Calu3 (cell line): ENCODE measurements around the gene MAGEB5. TPM values are rescaled to one million over a fixed set of nuclear protein-coding genes. Genes with fewer than 3 reads are reported as not detected.

Experiments used
- BruUV-seq: library from RNA; stranded (reverse); fragments of 400-500 nt; replicated peaks from 2 replicates; lab custom pipeline; 2021; lab: Mats Ljungman, UMichigan
- CTCF ChIA-PET: fragments of 300-600 bp; sonication (Branson Sonifier 250); formaldehyde crosslinking; loops from one replicate; lab custom pipeline; 2022; ENCODE audit warnings: antibody characterized with exemption; lab: Charles Lee
- DNase-seq: peaks from one replicate; pipeline ENCODE4 v3.0.0; 2022
- H3K27ac Mint-ChIP-seq: one replicate; pipeline ENCODE4 v1.8.0; 2022; ENCODE audit warnings: mixed read lengths; ENCODE audit not compliant: unreplicated experiment
- H3K27me3 Mint-ChIP-seq: one replicate; pipeline ENCODE4 v1.8.0; 2022; ENCODE audit warnings: mixed read lengths; ENCODE audit not compliant: unreplicated experiment
- H3K36me3 Mint-ChIP-seq: one replicate; pipeline ENCODE4 v1.8.0; 2022; ENCODE audit warnings: mild to moderate bottlenecking, moderate library complexity, mixed read lengths; ENCODE audit not compliant: insufficient read depth, unreplicated experiment
- H3K4me1 Mint-ChIP-seq: one replicate; pipeline ENCODE4 v1.8.0; 2022; ENCODE audit warnings: mild to moderate bottlenecking, low read depth, mixed read lengths; ENCODE audit not compliant: unreplicated experiment
- H3K4me3 Mint-ChIP-seq: one replicate; pipeline ENCODE4 v1.8.0; 2022; ENCODE audit warnings: mild to moderate bottlenecking, low read depth, moderate library complexity, mixed read lengths; ENCODE audit not compliant: unreplicated experiment
- H3K9me3 Mint-ChIP-seq: one replicate; pipeline ENCODE4 v1.8.0; 2022; ENCODE audit warnings: low read depth, mixed read lengths; ENCODE audit not compliant: unreplicated experiment
- intact Hi-C: fragments of 100-400 bp; cut with micrococcal nuclease; formaldehyde crosslinking; loops from one replicate; pipeline ENCODE4 v1.10.0; 2022; ENCODE audit not compliant: unreplicated experiment
- total RNA-seq: library from RNA; stranded (reverse); gene quantifications from 2 replicates; pipeline ENCODE4 v1.2.3, GENCODE V29; 2022
- TF ChIP-seq, protein P1 (sequence below): fragments of 200-600 bp; IDR thresholded peaks from one replicate; pipeline ENCODE4 v1.8.0; 2022; ENCODE audit warnings: antibody characterized with exemption; ENCODE audit not compliant: unreplicated experiment

The MAGEB5 gene
- total RNA-seq, 1 experiment from 2014 or later = not detected

DNA sequence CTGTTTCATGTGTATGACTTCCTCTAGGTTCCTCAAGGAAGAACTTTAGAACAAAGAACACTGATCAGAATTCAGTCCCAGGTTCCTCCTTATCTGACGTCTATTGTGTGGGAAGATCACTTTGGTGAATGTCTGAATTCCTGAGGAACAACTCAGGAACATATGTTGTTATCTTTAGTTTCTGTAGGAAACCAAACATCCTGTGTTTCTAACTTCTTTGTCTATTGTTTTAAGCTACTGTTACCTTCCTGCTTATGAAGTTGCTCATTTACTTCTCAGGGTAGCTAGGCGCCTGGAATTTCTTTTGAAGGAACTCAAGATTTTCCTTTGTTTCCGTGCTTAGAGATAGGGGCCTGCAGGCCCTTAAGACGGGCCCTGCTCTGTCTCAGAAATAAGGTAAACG is 46.2 kb downstream of the MAGEB5 start:
- no TSS peak for BruUV-seq
- H3K4me3 Mint-ChIP-seq = no peak overlapping the region
- no peaks in the 10 kb centered on the region for H3K27me3 Mint-ChIP-seq
- peak; percentile 18 for DNase-seq
- intact Hi-C loops = loop anchor here (5.0 kb wide), 3 partner anchors 35 to 210 kb away; no protein-coding TSS in a partner anchor
- peaks cover 17% of the 10 kb centered on the region for H3K36me3 Mint-ChIP-seq
- TF ChIP-seq, protein P1, sequence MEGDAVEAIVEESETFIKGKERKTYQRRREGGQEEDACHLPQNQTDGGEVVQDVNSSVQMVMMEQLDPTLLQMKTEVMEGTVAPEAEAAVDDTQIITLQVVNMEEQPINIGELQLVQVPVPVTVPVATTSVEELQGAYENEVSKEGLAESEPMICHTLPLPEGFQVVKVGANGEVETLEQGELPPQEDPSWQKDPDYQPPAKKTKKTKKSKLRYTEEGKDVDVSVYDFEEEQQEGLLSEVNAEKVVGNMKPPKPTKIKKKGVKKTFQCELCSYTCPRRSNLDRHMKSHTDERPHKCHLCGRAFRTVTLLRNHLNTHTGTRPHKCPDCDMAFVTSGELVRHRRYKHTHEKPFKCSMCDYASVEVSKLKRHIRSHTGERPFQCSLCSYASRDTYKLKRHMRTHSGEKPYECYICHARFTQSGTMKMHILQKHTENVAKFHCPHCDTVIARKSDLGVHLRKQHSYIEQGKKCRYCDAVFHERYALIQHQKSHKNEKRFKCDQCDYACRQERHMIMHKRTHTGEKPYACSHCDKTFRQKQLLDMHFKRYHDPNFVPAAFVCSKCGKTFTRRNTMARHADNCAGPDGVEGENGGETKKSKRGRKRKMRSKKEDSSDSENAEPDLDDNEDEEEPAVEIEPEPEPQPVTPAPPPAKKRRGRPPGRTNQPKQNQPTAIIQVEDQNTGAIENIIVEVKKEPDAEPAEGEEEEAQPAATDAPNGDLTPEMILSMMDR = no peak
- CTCF ChIA-PET = interaction anchor here (1.2 kb wide), 1 partner anchor 180 kb away, joined by 3 read pairs; no protein-coding TSS in a partner anchor
- peaks cover 19% of the 10 kb centered on the region for H3K4me1 Mint-ChIP-seq
- peak overlapping the region; percentile 97 for H3K27ac Mint-ChIP-seq
- no peaks in the 10 kb centered on the region for H3K9me3 Mint-ChIP-seq

Other genes with a start within 250 kb of the MAGEB5 start
- gene MAGEB18, start 77.8 kb upstream of the MAGEB5 start, total RNA-seq = not detected in 2 replicates
- not detected in 2 replicates for gene MAGEB6B, start 55.6 kb upstream of the MAGEB5 start, total RNA-seq
- gene MAGEB6, start 23.7 kb upstream of the MAGEB5 start, total RNA-seq = not detected in 2 replicates